Mammary epithelial cell (primary cell): ENCODE measurements around the gene LRRC59.
"Not testable (repeated sequence)": the region's sequence is repeated elsewhere in the genome, so short reads cannot be mapped to it uniquely, and the experiment has no call there.

Experiments used
- EZH2 ChIP-seq: IDR thresholded peaks from 2 replicates; pipeline ENCODE4 v1.6.1; 2012; ENCODE audit warnings: low read length, inconsistent platforms, borderline replicate concordance
- TF ChIP-seq, protein P1 (sequence below), 2 donors: IDR thresholded peaks in 1 of 2; conservative IDR thresholded peaks in 1 of 2; 2 replicates each; pipeline ENCODE4 v1.5.1; 2011 to 2012; ENCODE audit warnings: inconsistent platforms in 2 of 2, low read length in 2 of 2, mild to moderate bottlenecking in 2 of 2, control low read depth in 1 of 2, low read depth in 1 of 2; ENCODE audit not compliant: insufficient read depth in 1 of 2; ENCODE audit errors: extremely low read depth in 1 of 2

DNA sequence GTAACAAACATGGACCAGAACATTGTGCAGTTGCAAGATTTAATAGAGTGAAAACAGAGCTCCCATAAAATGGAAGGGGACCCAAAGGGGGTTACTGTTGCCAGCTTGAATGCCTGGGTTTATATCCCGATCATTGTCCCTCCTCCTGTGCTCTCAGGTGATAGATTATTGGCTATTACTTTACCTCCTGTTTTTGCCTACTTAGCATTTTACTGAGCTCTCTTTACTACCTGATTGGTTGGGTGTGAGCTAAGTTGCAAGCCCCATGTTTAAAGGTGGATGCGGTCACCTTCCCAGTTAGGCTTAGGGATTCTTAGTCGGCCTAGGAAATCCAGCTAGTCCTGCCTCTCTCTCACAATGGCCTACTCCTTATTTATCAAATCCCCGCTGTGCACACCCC is 8.0 kb upstream of the LRRC59 start:
- TF ChIP-seq EZH2: not testable (repeated sequence)
- TF ChIP-seq, protein P1, sequence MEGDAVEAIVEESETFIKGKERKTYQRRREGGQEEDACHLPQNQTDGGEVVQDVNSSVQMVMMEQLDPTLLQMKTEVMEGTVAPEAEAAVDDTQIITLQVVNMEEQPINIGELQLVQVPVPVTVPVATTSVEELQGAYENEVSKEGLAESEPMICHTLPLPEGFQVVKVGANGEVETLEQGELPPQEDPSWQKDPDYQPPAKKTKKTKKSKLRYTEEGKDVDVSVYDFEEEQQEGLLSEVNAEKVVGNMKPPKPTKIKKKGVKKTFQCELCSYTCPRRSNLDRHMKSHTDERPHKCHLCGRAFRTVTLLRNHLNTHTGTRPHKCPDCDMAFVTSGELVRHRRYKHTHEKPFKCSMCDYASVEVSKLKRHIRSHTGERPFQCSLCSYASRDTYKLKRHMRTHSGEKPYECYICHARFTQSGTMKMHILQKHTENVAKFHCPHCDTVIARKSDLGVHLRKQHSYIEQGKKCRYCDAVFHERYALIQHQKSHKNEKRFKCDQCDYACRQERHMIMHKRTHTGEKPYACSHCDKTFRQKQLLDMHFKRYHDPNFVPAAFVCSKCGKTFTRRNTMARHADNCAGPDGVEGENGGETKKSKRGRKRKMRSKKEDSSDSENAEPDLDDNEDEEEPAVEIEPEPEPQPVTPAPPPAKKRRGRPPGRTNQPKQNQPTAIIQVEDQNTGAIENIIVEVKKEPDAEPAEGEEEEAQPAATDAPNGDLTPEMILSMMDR (conservative IDR thresholded peaks at IDR 0.05 in 1 of 2, IDR thresholded peaks at IDR 0.05 in 1 of 2; ENCODE audit: extremely low read depth in 1 of 2, insufficient read depth in 1 of 2, low read depth in 1 of 2, low read length in 2 of 2): not testable (repeated sequence)
